HEK293T (cell line): Measurements from ENCODE around the gene CAMK1G.

Source experiments
- ARNT ChIP-seq: fragments of 450-650 bp; IDR thresholded peaks from 2 replicates; pipeline ENCODE4 v1.6.1; 2017; ENCODE audit warnings: mild to moderate bottlenecking
- BHLHE40 ChIP-seq: fragments of 450-650 bp; IDR thresholded peaks from 2 replicates; pipeline ENCODE4 v1.6.1; 2016; ENCODE audit warnings: mild to moderate bottlenecking, moderate library complexity, borderline replicate concordance
- FOXA1 ChIP-seq: fragments of 450-650 bp; IDR thresholded peaks from 2 replicates; pipeline ENCODE4 v1.6.1; 2016; ENCODE audit warnings: mild to moderate bottlenecking
- FOXK2 ChIP-seq: fragments of 450-650 bp; IDR thresholded peaks from 2 replicates; pipeline ENCODE4 v1.6.1; 2016; ENCODE audit warnings: mild to moderate bottlenecking
- FOXM1 ChIP-seq: fragments of 450-650 bp; IDR thresholded peaks from 2 replicates; pipeline ENCODE4 v1.6.1; 2017; ENCODE audit warnings: mild to moderate bottlenecking, borderline replicate concordance
- HDGF ChIP-seq: fragments of 450-650 bp; IDR thresholded peaks from 2 replicates; pipeline ENCODE4 v1.6.1; 2017; ENCODE audit warnings: antibody characterized with exemption, borderline replicate concordance
- L3MBTL2 ChIP-seq: fragments of 450-650 bp; conservative IDR thresholded peaks from 2 replicates; pipeline ENCODE4 v1.6.1; 2016; ENCODE audit warnings: mild to moderate bottlenecking
- LEF1 ChIP-seq: fragments of 450-650 bp; IDR thresholded peaks from 2 replicates; pipeline ENCODE4 v1.6.1; 2017; ENCODE audit warnings: mild to moderate bottlenecking, borderline replicate concordance
- NFRKB ChIP-seq: fragments of 450-650 bp; IDR thresholded peaks from 2 replicates; pipeline ENCODE4 v1.6.1; 2016; ENCODE audit warnings: mild to moderate bottlenecking, moderate library complexity
- SP1 ChIP-seq: fragments of 450-650 bp; IDR thresholded peaks from 2 replicates; pipeline ENCODE4 v1.6.1; 2017
- TF ChIP-seq, protein P1 (sequence below): fragments of 450-650 bp; IDR thresholded peaks from 2 replicates; pipeline ENCODE4 v1.6.1; 2016

DNA sequence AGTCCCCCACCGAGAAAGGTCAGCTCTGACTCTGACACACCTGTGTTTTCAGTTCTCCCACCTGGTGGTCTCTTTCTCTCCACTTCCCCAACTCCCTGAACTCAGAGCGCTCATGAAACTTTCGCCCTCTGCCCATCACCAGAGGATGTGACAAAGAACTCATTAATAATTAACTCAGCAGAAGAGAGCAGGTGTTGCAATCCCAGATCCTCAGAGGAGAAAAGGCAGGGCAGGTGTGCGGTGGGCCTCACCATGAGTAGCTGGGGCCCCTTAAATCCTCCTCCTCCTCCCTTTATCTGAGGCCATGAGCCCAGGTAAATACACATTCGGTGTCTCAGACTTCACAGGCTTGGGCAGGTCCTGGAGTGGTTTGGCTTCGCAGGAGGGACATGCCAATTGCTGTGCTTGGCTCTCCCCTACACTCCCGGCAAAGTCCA is 70.4 kb downstream of the CAMK1G start:
- TF ChIP-seq FOXA1: no peak
- TF ChIP-seq FOXM1: no peak
- no peak for TF ChIP-seq SP1
- no peak for TF ChIP-seq ARNT
- no peak for TF ChIP-seq NFRKB
- TF ChIP-seq HDGF: no peak
- no peak for TF ChIP-seq BHLHE40
- TF ChIP-seq FOXK2: no peak
- no peak for TF ChIP-seq LEF1
- no peak for TF ChIP-seq L3MBTL2
- TF ChIP-seq, protein P1, sequence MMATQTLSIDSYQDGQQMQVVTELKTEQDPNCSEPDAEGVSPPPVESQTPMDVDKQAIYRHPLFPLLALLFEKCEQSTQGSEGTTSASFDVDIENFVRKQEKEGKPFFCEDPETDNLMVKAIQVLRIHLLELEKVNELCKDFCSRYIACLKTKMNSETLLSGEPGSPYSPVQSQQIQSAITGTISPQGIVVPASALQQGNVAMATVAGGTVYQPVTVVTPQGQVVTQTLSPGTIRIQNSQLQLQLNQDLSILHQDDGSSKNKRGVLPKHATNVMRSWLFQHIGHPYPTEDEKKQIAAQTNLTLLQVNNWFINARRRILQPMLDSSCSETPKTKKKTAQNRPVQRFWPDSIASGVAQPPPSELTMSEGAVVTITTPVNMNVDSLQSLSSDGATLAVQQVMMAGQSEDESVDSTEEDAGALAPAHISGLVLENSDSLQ: no peak
